Activated CD4-positive, alpha-beta T cell treated with anti-CD3 and anti-CD28 coated beads for 4 hours (primary cell): ENCODE data around the gene PLXND1.
"Not testable (repeated sequence)": the region's sequence is repeated elsewhere in the genome, so short reads cannot be mapped to it uniquely, and the experiment has no call there.

ENCODE experiments used
- DNase-seq, 2 donors: peaks; one replicate each; pipeline ENCODE4 v3.0.0-alpha.2; 2020

Gene PLXND1

DNA sequence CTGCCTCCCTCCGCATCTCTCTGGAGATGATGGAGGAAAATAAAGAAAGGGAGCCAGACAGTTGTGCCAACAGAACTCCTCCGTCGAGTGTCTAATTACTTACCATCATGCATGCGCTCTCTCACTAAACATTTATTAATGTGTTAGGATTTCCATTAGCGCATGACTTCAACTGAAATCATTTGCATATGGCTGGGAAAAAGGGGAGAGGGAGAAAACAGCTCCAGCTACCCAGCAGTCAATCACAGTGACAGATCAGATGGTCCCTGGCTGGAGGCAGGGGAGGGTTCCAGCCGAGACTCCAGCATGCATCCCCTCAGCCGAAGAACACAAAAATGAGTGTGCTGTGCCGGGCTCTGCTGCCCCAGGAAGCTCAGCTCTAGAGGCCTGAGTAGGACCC, 84.9 kb downstream of the PLXND1 start:
- no peak for DNase-seq

DNA sequence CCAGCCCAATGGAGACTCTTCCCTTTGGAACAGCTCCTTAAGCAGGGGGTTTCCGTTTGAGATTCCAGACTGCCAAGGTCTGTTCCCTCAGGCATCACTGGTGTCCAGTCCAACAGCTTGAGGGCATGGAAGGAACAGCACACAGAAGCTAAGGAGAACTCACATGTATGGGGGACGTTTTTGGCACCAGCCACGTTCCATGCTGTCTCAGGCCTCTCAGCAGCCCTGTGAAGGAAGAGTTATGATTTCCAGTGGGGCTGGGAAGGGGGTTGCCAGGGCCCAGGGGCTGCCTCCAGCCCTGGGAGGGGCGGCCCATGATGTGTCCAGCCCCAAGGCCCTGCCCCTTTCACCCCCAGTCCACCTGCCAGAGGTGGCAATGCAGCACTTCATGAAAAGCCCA, 85.5 kb downstream of the PLXND1 start:
- no peak for DNase-seq

DNA sequence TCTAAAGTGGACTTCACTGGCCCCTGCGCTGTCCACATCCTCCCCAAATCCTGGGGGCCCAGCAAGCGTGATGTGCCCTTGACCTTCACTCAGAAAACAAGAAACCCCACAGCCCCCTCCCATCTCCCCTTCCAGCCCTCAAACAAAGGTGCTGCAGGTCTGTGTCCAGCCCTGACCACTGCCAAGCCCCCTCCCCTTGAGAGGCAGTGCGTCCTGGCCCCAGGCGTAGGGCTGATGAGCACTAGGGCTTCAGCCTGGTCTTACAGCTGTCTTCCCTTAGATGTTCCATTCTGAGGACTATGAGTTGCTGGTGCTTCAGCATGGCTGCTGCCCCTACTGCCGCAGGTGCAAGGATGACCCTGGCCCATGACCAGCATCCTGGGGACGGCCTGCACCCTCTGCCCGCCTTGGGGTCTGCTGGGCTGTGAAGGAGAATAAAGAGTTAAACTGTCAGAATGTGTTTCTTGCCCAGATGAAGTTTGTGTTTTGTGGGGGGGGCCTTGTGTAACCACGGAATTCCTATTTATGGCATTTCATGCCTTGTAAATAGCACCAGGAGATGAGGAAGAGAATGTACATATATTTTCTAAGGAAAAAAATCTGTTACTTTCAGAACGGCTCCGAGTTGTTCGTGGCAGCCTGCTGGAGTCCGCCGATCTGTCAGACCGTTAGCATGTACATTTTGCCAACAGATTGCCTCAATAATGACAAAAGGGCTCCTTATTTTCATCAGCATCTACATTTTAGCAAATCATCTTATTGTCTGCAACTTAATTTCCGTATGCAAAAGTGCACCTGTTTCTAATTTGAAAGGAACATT, 86.4 kb downstream of the PLXND1 start:
- no peak for DNase-seq

DNA sequence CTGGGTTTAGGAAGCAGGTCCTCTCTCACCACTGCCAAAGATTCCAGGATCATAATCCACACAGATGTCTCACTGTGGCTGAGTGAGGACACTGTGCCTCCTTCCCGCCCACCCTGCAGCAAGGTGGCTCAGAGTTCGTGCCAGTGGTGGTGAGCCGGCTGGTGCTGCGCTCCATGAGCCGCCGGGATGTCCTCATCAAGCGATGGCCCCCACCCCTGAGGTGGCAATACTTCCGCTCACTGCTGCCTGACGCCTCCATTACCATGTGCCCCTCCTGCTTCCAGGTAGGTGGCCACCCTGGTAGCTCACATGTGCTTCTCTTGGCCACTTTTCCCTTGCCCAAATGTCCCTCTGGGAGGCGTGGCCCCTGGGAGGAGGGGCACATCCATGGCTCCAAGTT, 87.0 kb downstream of the PLXND1 start:
- DNase-seq = no peak

DNA sequence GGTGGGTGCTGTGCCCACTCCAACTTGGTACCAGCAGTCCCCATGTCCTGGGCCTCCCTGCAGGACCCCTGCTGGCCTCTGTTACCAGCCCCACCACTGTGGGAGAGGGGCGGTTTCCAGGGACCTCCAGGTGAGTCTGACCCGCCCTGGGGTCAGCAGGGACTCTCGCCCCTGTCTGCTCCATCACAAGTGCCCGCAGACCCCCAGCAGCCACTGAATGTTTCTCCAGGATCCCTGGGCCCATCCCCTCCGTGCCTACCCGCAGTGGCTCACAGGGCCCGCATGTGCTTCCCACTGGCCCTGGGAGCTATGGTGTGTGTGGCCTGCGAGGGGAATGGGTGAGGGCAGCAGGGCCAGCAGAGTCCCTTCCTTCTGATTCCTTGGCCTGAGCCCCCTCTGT, 87.9 kb downstream of the PLXND1 start:
- no peak for DNase-seq

DNA sequence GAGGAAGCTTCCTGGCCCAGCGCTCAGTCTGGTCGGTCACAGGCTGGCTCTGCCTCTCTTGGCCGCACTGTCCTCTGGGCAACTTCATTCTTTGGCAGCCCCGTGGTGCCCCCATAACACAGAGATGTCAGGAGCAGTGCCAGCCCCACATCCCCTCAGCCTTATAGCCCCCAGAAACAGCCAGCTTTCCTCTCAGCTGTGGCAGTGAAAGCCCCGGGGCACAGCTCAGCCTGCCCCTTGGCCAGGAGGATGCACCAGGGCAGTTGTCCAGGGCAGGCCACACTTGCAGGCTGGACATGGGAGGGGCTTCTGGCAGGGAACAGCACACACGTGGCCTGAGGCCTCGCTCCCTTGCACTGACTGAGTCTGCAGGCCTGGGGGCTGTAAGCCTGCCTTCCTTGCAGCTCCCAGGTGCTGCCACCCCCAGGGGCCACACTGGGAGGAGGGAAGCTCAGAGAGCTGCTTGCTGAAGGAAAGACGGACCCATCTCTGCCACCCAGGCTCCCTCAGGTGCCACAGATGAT, 88.4 kb downstream of the PLXND1 start:
- DNase-seq = no peak

DNA sequence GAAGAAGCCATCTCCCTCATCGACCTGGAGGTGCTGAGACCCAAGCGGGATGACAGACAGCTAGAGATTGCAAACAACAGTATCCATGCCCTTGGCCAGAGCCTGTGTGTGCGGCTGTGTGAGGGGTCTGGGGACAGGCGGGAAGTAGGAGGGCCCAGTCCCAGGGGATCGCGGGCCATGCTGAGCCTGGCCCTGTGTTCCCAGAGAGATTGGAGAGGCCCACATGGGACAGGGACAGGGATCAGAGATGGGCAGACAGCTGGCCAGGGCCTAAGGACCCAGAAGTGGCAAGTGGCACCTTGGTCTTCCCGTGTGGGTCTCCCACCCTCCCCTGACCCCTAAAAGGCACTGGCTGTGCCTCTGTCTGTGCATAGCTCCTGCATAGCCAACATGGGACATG, 89.0 kb downstream of the PLXND1 start:
- no peak for DNase-seq

DNA sequence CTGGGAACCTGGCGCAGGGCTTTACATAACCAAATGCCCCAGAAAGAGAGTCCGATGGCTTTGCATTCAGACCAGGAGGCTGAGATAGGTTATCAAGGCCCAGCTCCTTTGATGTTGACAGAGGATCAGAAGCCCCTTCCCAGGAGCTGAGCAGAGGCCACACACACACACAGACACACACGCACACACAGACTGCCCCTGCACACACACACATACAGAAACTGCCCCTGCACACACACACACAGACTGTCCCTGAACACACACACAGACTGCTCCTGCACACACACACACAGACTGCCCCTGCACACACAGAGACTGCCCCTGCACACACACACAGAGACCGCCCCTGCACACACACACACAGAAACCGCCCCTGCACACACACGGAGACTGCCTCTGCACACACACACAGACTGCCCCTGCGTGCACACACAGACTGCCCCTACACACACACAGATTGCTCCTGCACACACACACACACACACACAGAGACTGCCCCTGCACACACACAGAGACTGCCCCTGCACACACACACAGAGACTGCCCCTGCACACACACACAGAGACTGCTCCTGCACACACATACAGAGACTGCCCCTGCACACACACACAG, 90.5 kb downstream of the PLXND1 start:
- not testable (repeated sequence) for DNase-seq

DNA sequence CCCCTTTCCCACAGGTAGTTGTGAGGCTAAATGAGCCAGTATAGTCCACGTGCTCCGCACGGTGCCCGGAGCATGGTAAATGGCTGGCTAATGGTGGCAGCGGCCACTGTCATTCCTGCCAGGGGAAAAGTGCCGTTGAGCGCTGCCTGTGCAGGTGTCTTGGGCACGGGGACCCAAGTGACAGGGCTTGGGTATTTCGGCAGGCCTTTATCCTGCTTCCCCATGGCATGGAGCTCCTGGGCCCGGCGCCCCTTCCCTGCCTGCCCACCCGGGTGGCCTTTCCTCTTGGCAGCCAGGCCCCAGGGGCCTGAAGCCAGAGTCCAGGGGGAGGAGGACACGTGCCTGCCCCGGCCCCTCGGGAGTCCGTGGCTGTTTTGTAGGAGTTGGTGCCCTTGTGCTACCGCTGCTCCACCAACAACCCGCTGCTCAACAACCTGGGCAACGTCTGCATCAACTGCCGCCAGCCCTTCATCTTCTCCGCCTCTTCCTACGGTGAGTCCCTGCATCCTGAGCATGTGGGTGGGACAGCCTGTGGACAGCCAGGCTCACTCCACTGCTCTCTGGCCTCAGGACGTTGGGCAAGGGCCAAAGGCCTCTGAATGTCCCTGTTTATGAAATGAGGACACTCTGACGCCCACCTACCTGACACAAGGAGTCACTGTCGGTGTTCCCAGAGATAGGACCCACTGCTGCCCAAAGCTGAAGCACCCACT, 91.2 kb downstream of the PLXND1 start:
- not testable (repeated sequence) for DNase-seq

DNA sequence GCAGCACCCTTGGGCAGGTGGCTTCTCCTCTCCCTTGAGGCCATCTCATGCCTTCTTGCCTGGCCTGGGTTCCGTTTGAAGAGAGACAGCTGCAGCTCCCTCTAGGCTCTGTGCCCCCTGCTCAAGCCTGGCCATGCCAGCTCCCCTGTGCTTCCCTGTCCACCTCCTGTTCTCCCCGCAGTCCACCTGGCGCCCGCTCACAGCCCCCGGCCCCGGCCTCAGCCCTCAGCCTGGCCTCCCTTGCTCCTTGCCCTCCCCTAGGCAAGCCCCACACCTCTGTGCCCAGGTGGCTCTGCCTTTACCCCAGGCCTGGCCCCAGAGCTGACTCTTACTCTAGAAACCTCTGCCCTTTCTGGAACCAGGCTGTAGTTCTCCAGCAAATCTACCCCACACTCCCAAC, 91.9 kb downstream of the PLXND1 start:
- DNase-seq = no peak

DNA sequence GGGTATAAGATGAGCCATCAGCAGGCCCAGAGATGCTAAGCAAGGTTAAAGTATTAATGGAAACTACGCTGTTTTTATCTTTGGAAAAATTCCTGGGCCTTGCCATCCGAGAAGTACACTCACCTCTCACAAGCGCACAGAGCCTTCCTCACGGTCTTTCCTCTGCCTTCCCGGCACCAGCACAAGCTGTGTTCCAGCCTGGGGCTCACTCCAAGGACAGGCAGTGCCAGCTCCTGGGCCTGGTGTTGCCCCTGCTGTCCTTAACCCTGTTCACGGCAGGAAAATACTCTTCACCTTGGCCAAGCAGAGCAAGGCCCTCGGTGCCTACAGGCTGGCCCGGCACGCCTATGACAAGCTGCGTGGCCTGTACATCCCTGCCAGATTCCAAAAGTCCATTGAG, 92.4 kb downstream of the PLXND1 start:
- no peak for DNase-seq

DNA sequence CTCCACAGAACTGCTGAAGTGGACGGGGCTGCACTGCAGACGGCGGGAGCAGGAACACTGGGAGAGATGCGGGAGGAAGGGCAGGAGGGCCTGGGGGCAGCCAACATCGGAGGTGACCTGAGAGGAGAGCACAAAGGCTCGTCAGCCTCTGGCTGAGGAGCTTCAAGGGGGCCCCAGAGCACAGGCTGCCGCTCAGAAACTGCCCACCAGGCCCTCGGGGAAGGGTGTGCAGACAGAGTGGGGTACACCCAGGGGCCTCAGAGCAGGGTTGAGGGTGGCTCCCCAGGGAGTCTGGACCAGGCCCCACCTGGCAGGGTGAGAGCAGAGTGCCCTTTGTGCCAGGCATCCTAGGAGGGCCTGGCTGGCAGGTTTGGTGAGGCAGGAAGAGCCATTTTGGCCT, 92.8 kb downstream of the PLXND1 start:
- no peak for DNase-seq

DNA sequence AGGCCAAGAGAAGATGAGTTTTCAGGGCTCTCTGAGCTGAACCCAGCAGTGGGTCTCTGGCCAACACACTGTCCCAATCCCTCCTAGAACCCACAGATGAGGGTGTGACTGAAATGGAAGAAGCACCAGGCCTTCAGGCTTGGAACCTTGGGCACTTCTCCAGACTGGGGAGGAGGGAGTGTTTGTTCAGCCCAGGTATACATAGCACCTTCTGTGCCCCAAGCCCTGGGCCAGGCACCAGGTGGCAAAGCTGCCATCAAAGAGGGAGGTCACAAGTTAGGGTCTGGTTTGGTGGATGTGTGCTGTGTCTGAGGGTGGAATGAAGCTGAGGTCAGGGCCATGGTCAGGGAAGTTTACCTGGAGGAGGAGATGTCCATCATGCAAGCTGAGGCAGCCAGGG, 93.9 kb downstream of the PLXND1 start:
- DNase-seq = no peak

DNA sequence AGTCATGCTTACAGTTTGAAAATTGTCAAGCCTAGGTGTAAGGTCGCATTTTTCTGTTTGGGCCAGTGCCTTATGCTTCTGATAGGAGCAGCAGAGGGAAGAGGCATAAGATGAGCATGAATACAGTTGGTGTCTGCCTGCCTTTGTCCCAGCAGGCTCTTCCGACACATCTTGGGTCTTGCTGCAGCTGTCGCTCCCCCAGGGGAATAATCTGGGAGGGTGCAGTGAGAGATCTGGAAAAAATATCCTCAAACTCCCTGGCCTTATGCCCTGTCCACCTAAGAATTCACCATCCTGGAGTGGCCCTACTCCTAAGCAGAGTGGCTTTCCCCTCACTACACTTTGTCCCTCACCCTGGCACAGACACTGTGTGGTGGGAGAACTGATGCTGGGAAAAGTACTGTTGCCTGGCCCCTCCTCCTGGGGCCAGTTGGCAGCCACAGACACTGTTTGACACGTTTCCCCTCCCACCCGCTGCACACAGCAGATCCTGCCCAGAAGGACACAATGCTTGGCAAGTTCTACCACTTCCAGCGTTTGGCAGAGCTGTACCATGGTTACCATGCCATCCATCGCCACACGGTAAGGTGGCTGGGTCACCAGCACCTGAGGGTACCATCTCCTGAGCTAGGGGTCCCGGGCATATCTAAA, 99.2 kb downstream of the PLXND1 start:
- no peak for DNase-seq

DNA sequence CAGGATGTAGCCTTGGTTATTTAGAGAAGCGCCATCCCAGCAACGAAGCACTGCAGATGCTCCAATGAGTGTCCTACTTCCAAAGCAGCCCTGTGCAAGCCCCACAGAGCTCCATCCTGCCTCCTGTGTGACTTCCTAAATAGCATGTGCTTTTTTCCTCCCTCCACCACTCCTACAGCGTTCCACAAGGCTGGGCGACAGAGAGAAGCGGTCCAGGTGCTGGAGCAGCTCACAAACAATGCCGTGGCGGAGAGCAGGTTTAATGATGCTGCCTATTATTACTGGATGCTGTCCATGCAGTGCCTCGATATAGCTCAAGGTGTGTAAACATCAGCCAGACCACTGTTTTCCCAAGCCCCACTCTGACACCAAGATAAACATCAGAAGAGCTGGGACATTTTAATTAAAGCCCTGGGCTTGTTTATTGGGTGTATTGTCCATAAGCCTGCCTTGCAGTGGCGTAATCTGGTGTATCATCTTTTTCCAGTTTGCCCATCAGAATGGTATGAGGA, 100.2 kb downstream of the PLXND1 start:
- DNase-seq = no peak

DNA sequence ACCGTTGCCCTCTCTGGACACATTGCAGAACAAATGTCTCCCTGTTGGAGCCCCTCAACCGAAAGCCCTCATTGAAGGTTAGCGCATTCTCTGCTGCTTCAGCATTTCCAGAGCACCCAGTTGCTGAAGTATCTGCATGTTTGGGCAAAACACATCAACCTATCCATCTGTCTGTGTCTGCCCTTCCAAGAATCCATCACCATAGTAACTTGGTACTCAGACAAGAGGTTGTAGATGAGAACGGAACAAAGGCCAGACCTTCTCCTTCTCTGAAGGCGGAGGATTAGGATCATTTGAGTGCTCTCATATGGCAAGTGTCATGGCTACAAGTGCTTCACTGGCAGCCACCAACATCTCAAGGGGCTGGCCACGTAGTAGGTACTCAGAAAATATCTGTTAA, 101.1 kb downstream of the PLXND1 start:
- DNase-seq = no peak
